IPS-18a (cell line): Measurements from ENCODE around the gene TXNDC9.
"Not testable (repeated sequence)": the region's sequence is repeated elsewhere in the genome, so short reads cannot be mapped to it uniquely, and the experiment has no call there.

Source experiments
- H3K27ac ChIP-seq: one replicate; pipeline ENCODE4 v1.5.1; 2013; ENCODE audit warnings: low read length
- H3K27me3 ChIP-seq: one replicate; pipeline ENCODE4 v1.6.1; 2013; ENCODE audit warnings: mild to moderate bottlenecking, low read length; ENCODE audit not compliant: control insufficient read depth, insufficient read depth
- H3K36me3 ChIP-seq: one replicate; pipeline ENCODE4 v1.6.1; 2013; ENCODE audit warnings: low read depth, low read length; ENCODE audit not compliant: control insufficient read depth
- H3K4me1 ChIP-seq: one replicate; pipeline ENCODE4 v1.6.1; 2013; ENCODE audit warnings: low read depth, low read length; ENCODE audit not compliant: control insufficient read depth
- H3K4me3 ChIP-seq: one replicate; pipeline ENCODE4 v1.5.1; 2013; ENCODE audit warnings: low read length
- H3K9ac ChIP-seq: one replicate; pipeline ENCODE4 v1.6.1; 2013; ENCODE audit warnings: mild to moderate bottlenecking, low read length, moderate library complexity
- H3K9me3 ChIP-seq: one replicate; pipeline ENCODE4 v1.6.1; 2013; ENCODE audit warnings: low read depth, low read length; ENCODE audit not compliant: control insufficient read depth

Gene TXNDC9

GRCh38 chr2:99354070-99354469, 17.9 kb upstream of the TXNDC9 start:
- Histone ChIP-seq H3K27ac (no peak overlapping the region), H3K4me3 (no peak overlapping the region), H3K9me3 (no peaks in the 10 kb centered on the region), H3K36me3 (no peaks in the 10 kb centered on the region), H3K4me1 (no peaks in the 10 kb centered on the region), H3K27me3 (no peaks in the 10 kb centered on the region), H3K9ac (no peak overlapping the region)

GRCh38 chr2:99350194-99350593, 14.1 kb upstream of the TXNDC9 start:
- Histone ChIP-seq H3K4me1 (no peaks in the 10 kb centered on the region), H3K36me3 (no peaks in the 10 kb centered on the region), H3K27me3 (no peaks in the 10 kb centered on the region), H3K27ac (no peak overlapping the region), H3K4me3 (no peak overlapping the region), H3K9ac (no peak overlapping the region), H3K9me3 (no peaks in the 10 kb centered on the region)

- H3K4me1 ChIP-seq: no peaks in the 10 kb centered on the region
- no peak overlapping the region for H3K9ac ChIP-seq
- no peaks in the 10 kb centered on the region for H3K9me3 ChIP-seq
These were observed 12.0 kb upstream of the TXNDC9 start for GRCh38 chr2:99348173-99348572.

GRCh38 chr2:99346218-99346617, 10.1 kb upstream of the TXNDC9 start:
- Histone ChIP-seq H3K9ac (no peak overlapping the region), H3K36me3 (no peaks in the 10 kb centered on the region)

More at GRCh38 chr2:99348173-99348572, 12.0 kb upstream of the TXNDC9 start:
- Histone ChIP-seq H3K36me3 (no peaks in the 10 kb centered on the region), H3K27me3 (no peaks in the 10 kb centered on the region), H3K27ac (no peak overlapping the region), H3K4me3 (no peak overlapping the region)

GRCh38 chr2:99345446-99345845, 9.3 kb upstream of the TXNDC9 start:
- H3K4me3 ChIP-seq, H3K4me1 ChIP-seq, H3K9me3 ChIP-seq, H3K27ac ChIP-seq, H3K36me3 ChIP-seq, H3K27me3 ChIP-seq, H3K9ac ChIP-seq: not testable (repeated sequence)

More at GRCh38 chr2:99346218-99346617, 10.1 kb upstream of the TXNDC9 start:
- Histone ChIP-seq H3K4me1 (no peaks in the 10 kb centered on the region), H3K9me3 (no peaks in the 10 kb centered on the region), H3K27ac (no peak overlapping the region), H3K4me3 (no peak overlapping the region), H3K27me3 (no peaks in the 10 kb centered on the region)

- Histone ChIP-seq H3K36me3 (no peaks in the 10 kb centered on the region), H3K27me3 (no peaks in the 10 kb centered on the region), H3K9me3 (no peaks in the 10 kb centered on the region), H3K9ac (no peak overlapping the region), H3K4me3 (no peak overlapping the region), H3K4me1 (peaks cover 3% of the 10 kb centered on the region), H3K27ac (no peak overlapping the region)
These were observed 6.4 kb upstream of the TXNDC9 start for GRCh38 chr2:99342536-99342935.

GRCh38 chr2:99340669-99341236, 4.6 kb upstream of the TXNDC9 start:
- Histone ChIP-seq H3K4me1 (peaks cover 3% of the 10 kb centered on the region), H3K4me3 (no peak overlapping the region), H3K27me3 (no peaks in the 10 kb centered on the region), H3K36me3 (no peaks in the 10 kb centered on the region), H3K9ac (no peak overlapping the region), H3K9me3 (no peaks in the 10 kb centered on the region), H3K27ac (no peak overlapping the region)

- Histone ChIP-seq H3K27me3 (no peaks in the 10 kb centered on the region), H3K9ac (peak overlapping the region; percentile 78), H3K36me3 (peaks cover 2% of the 10 kb centered on the region), H3K9me3 (no peaks in the 10 kb centered on the region), H3K4me3 (peak overlapping the region; percentile 98), H3K4me1 (peaks cover 3% of the 10 kb centered on the region), H3K27ac (peak overlapping the region; percentile 27)
These were observed 2.0 kb upstream of the TXNDC9 start for GRCh38 chr2:99338029-99338585.

GRCh38 chr2:99337113-99338028, 1.2 kb upstream of the TXNDC9 start, which contains the start of gene EIF5B:
EIF5B (plus strand) TSS chr2:99337389; CDS start chr2:99337555, 166 bp downstream.
- Histone ChIP-seq H3K9me3 (no peaks in the 10 kb centered on the region), H3K4me1 (peaks cover 3% of the 10 kb centered on the region), H3K27me3 (no peaks in the 10 kb centered on the region), H3K4me3 (peak within 1 kb of the TSS; percentile 98), H3K9ac (peak within 1 kb of the TSS; percentile 86), H3K36me3 (peaks cover 10% of the 10 kb centered on the region), H3K27ac (peak within 1 kb of the TSS; percentile 27)

- Histone ChIP-seq H3K9ac (peak overlapping the region; percentile 26), H3K4me1 (peaks cover 3% of the 10 kb centered on the region), H3K36me3 (peaks cover 16% of the 10 kb centered on the region), H3K27me3 (no peaks in the 10 kb centered on the region), H3K27ac (no peak overlapping the region), H3K9me3 (no peaks in the 10 kb centered on the region), H3K4me3 (peak overlapping the region; percentile 98)
These were observed 625 bp upstream of the TXNDC9 start for GRCh38 chr2:99336804-99337112.

GRCh38 chr2:99325384-99325783, 10.7 kb downstream of the TXNDC9 start:
- no peaks in the 10 kb centered on the region for H3K9me3 ChIP-seq
- H3K27me3 ChIP-seq: no peaks in the 10 kb centered on the region
- no peaks in the 10 kb centered on the region for H3K4me1 ChIP-seq
- no peak overlapping the region for H3K27ac ChIP-seq
- peaks cover 68% of the 10 kb centered on the region for H3K36me3 ChIP-seq
- H3K4me3 ChIP-seq: no peak overlapping the region
- H3K9ac ChIP-seq: no peak overlapping the region
